Endodermal cell (in vitro differentiated cells): Measurements from ENCODE around the gene FCHO1. TPM values are rescaled to one million over a fixed set of nuclear protein-coding genes. Genes with fewer than 3 reads are reported as not detected.
"Not testable (repeated sequence)": the region's sequence is repeated elsewhere in the genome, so short reads cannot be mapped to it uniquely, and the experiment has no call there.

ENCODE experiments used
- DNase-seq: peaks from one replicate; pipeline ENCODE4 v3.0.0-alpha.2; 2017
- H3K27ac ChIP-seq: 2 replicates; pipeline ENCODE4 v1.5.1; 2013; ENCODE audit warnings: mild to moderate bottlenecking, low read depth, low read length, moderate library complexity
- H3K27me3 ChIP-seq: 2 replicates; pipeline ENCODE4 v1.6.1; 2013; ENCODE audit warnings: mild to moderate bottlenecking, low read length, moderate library complexity; ENCODE audit not compliant: insufficient read depth, control insufficient read depth, poor library complexity, severe bottlenecking
- H3K36me3 ChIP-seq: 2 replicates; pipeline ENCODE4 v1.7.0; 2013; ENCODE audit warnings: mild to moderate bottlenecking, low read length, moderate library complexity; ENCODE audit not compliant: control insufficient read depth, insufficient read depth
- H3K4me1 ChIP-seq: one replicate; pipeline ENCODE4 v1.7.0; 2013; ENCODE audit warnings: low read length; ENCODE audit not compliant: control insufficient read depth, insufficient read depth
- H3K4me3 ChIP-seq: 2 replicates; pipeline ENCODE4 v1.5.1; 2013; ENCODE audit warnings: mild to moderate bottlenecking, low read length, moderate library complexity
- H3K9ac ChIP-seq: 2 replicates; pipeline ENCODE4 v1.6.1; 2013; ENCODE audit warnings: mild to moderate bottlenecking, low read length, moderate library complexity; ENCODE audit not compliant: poor library complexity, severe bottlenecking; ENCODE audit errors: extremely low read depth
- H3K9me3 ChIP-seq: 2 replicates; pipeline ENCODE4 v1.6.1; 2013; ENCODE audit warnings: mild to moderate bottlenecking, low read length, moderate library complexity; ENCODE audit not compliant: control insufficient read depth
- H3K27ac Mint-ChIP-seq: 2 replicates; pipeline ENCODE4 v1.8.0; 2020; ENCODE audit warnings: mixed read lengths
- H3K27me3 Mint-ChIP-seq: 2 replicates; pipeline ENCODE4 v1.8.0; 2021; ENCODE audit warnings: mild to moderate bottlenecking, mixed read lengths; ENCODE audit not compliant: insufficient read depth
- H3K36me3 Mint-ChIP-seq: 2 replicates; pipeline ENCODE4 v1.8.0; 2020; ENCODE audit warnings: low read depth, mixed read lengths
- H3K4me1 Mint-ChIP-seq: 2 replicates; pipeline ENCODE4 v1.8.0; 2020; ENCODE audit warnings: mixed read lengths
- H3K4me3 Mint-ChIP-seq: 2 replicates; pipeline ENCODE4 v1.8.0; 2020; ENCODE audit warnings: mild to moderate bottlenecking, moderate library complexity, mixed read lengths
- H3K9me3 Mint-ChIP-seq: 2 replicates; pipeline ENCODE4 v1.8.0; 2020; ENCODE audit warnings: mild to moderate bottlenecking, mixed read lengths
- WGBS, 2 experiments: methylation state at CpG; one replicate each; pipeline versions ENCODE4 v1.1.5 to v1.1.7; 2013; ENCODE audit warnings: missing lambda C conversion rate in 2 of 2, mixed read lengths in 1 of 2; ENCODE audit not compliant: insufficient coverage in 1 of 2, insufficient read length in 1 of 2; 5-methylcytosine and 5-hydroxymethylcytosine counted together
- total RNA-seq, 2 donors: library from RNA; stranded (reverse); fragmentation: NEBNext Ultra II Directional in 1 of 2; extraction: Animal tissue kit (Norgen Biotek cat#: 25700) in 1 of 2; gene quantifications; 2 replicates in 1 of 2; 3 replicates in 1 of 2; pipeline ENCODE4 v1.2.1, GENCODE V29; 2021
- TF ChIP-seq, protein P1 (sequence below): fragments of 200-600 bp; sonication (generic); conservative IDR thresholded peaks from 2 replicates; pipeline ENCODE4 v1.5.0; 2021; ENCODE audit warnings: antibody characterized with exemption, mild to moderate bottlenecking

Gene FCHO1
- total RNA-seq, 2 donors from 2014 or later = 8.5 to 10.2 TPM

DNA sequence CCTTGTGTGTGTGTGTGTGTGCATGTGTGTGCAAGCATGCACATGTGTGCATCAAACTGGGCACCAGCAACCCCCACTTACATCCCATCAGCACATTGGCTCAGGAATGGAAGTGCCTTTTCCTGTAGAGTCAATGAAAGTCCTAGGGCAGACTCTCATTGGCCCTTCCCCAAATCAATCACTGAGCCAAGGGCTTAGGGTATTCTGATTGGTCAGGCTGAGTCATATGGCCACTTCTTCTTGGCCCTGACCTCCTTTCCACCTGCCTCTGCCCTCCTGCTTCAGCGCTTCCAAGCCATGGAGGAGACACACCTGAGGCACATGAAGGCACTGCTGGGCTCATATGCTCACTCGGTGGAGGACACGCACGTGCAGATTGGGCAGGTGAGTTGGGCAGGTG, 20.9 kb downstream of the FCHO1 start:
- H3K4me3 ChIP-seq = no peak overlapping the region

DNA sequence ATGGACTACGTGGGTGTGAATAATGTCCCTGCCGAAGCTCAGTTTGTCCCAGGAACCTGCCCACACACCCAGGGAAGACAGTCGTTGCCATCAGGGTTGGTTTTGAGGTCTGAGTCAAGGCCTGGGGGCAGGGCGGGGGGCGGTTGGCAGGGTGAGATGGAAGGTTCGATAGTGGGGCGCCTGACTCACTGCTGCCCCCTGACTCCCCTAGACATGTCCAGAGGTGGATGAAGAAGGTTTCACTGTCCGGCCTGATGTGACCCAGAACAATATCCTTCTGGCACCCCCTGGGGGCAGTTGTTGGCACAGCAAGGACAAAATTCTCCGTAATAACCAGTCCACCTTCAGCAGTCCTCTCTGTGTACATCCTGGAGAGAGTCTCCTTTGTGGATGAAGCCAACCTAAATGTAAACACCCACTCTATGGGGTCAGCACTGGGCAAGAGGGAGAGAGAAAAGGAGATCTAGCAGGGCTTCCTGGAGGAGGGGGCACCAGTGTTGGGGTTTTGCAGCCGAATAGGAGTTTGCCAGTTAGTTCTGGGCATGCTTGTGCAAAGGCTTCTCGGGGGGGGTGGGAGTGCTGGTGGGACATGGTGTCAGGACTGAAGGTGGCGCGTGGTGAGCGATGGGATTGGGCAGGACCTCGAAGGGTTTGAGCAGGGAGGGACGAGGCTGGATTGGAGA, 24.1 kb downstream of the FCHO1 start:
- peaks cover 5% of the 10 kb centered on the region for H3K27me3 Mint-ChIP-seq
- TF ChIP-seq, protein P1, sequence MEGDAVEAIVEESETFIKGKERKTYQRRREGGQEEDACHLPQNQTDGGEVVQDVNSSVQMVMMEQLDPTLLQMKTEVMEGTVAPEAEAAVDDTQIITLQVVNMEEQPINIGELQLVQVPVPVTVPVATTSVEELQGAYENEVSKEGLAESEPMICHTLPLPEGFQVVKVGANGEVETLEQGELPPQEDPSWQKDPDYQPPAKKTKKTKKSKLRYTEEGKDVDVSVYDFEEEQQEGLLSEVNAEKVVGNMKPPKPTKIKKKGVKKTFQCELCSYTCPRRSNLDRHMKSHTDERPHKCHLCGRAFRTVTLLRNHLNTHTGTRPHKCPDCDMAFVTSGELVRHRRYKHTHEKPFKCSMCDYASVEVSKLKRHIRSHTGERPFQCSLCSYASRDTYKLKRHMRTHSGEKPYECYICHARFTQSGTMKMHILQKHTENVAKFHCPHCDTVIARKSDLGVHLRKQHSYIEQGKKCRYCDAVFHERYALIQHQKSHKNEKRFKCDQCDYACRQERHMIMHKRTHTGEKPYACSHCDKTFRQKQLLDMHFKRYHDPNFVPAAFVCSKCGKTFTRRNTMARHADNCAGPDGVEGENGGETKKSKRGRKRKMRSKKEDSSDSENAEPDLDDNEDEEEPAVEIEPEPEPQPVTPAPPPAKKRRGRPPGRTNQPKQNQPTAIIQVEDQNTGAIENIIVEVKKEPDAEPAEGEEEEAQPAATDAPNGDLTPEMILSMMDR = peak; percentile 80
- no peaks in the 10 kb centered on the region for H3K4me1 Mint-ChIP-seq
- peaks cover 2% of the 10 kb centered on the region for H3K9me3 Mint-ChIP-seq
- no peak overlapping the region for H3K4me3 Mint-ChIP-seq
- no peaks in the 10 kb centered on the region for H3K36me3 ChIP-seq
- DNase-seq = peak; percentile 91
- H3K27ac Mint-ChIP-seq = no peak overlapping the region
- 62 to 82% methylated on average over 8 to 16 of the region's 16 CpGs for WGBS, 2 experiments
- no peaks in the 10 kb centered on the region for H3K27me3 ChIP-seq
- no peaks in the 10 kb centered on the region for H3K4me1 ChIP-seq
- no peak overlapping the region for H3K27ac ChIP-seq
- H3K9ac ChIP-seq = no peak overlapping the region
- no peaks in the 10 kb centered on the region for H3K9me3 ChIP-seq
- H3K36me3 Mint-ChIP-seq = peaks cover 5% of the 10 kb centered on the region
- H3K4me3 ChIP-seq = no peak overlapping the region

More for the DNA sequence above, 20.9 kb downstream of the FCHO1 start:
- H3K9me3 Mint-ChIP-seq = peaks cover 2% of the 10 kb centered on the region
- H3K9ac ChIP-seq = no peak overlapping the region
- H3K27ac ChIP-seq = no peak overlapping the region
- H3K4me1 ChIP-seq = no peaks in the 10 kb centered on the region
- no peak overlapping the region for H3K27ac Mint-ChIP-seq
- 91 to 93% methylated on average over 3 to 4 of the region's 4 CpGs for WGBS, 2 experiments
- no peaks in the 10 kb centered on the region for H3K9me3 ChIP-seq
- no peak for DNase-seq
- no peaks in the 10 kb centered on the region for H3K36me3 ChIP-seq
- TF ChIP-seq, protein P1 = no peak
- no peak overlapping the region for H3K4me3 Mint-ChIP-seq
- no peaks in the 10 kb centered on the region for H3K27me3 ChIP-seq
- H3K4me1 Mint-ChIP-seq = no peaks in the 10 kb centered on the region
- H3K36me3 Mint-ChIP-seq = peaks cover 5% of the 10 kb centered on the region
- peaks cover 2% of the 10 kb centered on the region for H3K27me3 Mint-ChIP-seq

DNA sequence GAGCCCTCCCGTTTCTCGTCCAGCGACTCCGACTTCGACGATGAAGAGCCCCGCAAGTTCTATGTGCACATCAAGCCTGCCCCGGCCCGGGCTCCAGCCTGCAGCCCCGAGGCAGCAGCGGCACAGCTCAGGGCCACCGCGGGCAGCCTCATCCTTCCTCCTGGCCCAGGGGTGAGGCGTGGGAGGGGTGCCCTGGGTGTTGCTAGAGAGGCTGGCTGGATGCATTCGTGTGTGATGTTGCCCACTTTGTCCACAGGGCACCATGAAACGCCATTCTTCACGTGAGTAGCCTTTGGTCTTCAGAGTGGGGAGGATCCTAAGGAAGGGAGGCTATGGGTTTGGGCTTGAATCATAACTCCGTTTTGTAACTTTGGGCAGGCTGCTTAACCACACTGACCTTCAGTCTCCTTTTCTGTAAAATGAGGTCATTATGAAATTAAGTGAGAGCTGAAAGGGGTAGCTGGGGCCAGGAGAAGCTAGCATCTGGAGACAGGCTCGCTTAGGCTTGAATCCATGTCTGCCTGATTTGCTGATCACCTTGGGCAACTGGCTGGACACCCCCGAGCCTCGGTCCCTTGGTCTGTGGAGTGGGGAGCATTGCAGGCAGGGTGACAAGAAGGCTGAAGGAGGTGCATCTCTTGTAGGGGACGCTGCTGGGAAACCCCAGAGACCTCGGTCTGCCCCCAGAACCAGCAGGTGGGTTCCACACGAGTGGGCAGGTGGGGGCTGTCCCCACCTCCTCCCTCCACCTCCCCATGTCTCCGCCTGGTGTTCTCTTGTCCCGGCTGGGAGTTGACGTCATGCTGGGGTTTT, 24.9 kb downstream of the FCHO1 start:
- H3K9ac ChIP-seq = no peak overlapping the region
- no peaks in the 10 kb centered on the region for H3K27me3 ChIP-seq
- H3K4me3 ChIP-seq = no peak overlapping the region
- H3K9me3 ChIP-seq = no peaks in the 10 kb centered on the region
- DNase-seq = no peak
- H3K9me3 Mint-ChIP-seq = peaks cover 2% of the 10 kb centered on the region
- H3K36me3 ChIP-seq = no peaks in the 10 kb centered on the region
- no peaks in the 10 kb centered on the region for H3K4me1 ChIP-seq
- no peak overlapping the region for H3K27ac ChIP-seq
- no peaks in the 10 kb centered on the region for H3K4me1 Mint-ChIP-seq
- no peak overlapping the region for H3K27ac Mint-ChIP-seq
- peaks cover 5% of the 10 kb centered on the region for H3K27me3 Mint-ChIP-seq
- no peak overlapping the region for H3K4me3 Mint-ChIP-seq
- TF ChIP-seq, protein P1 = no peak
- 86 to 88% methylated on average over 19 to 27 of the region's 27 CpGs for WGBS, 2 experiments
- H3K36me3 Mint-ChIP-seq = peaks cover 5% of the 10 kb centered on the region

DNA sequence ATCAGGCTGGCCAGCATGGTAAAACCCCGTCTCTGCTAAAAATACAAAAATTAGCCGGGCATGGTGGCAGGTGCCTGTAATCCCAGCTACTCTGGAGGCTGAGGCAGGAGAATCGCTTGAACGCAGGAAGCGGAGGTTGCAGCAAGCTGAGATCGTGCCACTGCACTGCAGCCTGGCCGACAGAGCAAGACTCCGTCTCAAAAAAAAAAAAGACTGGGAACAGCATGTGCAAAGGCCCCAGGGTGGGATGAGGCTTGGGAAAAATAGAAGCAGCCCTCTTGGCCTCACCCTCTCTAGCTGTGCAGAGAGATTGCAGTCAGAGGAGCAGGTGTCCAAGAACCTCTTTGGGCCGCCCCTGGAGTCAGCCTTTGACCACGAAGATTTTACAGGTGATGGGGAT, 26.6 kb downstream of the FCHO1 start:
- H3K27ac Mint-ChIP-seq, H3K9me3 Mint-ChIP-seq, H3K9ac ChIP-seq, H3K4me1 Mint-ChIP-seq, H3K27ac ChIP-seq, H3K9me3 ChIP-seq, H3K36me3 ChIP-seq, H3K4me3 ChIP-seq, H3K27me3 Mint-ChIP-seq, H3K27me3 ChIP-seq, H3K4me1 ChIP-seq, DNase-seq, H3K36me3 Mint-ChIP-seq: not testable (repeated sequence)
- H3K4me3 Mint-ChIP-seq = peak overlapping the region; percentile 52
- 84 to 89% methylated on average over 9 to 10 of the region's 10 CpGs for WGBS, 2 experiments
